GM12878 (cell line): ENCODE measurements around the gene CORO7. TPM values are rescaled to one million over a fixed set of nuclear protein-coding genes. Genes with fewer than 3 reads are reported as not detected.

Experiments
- ATAC-seq: fragments of 200-7000 bp; cut with Tn5 transposase; 3 replicates; pipeline ENCODE4 v1.9.1; 2020; ENCODE audit warnings: mild to moderate bottlenecking, moderate library complexity
- BruUV-seq: library from RNA; stranded (reverse); fragments of 400-500 nt; replicated peaks from 2 replicates; lab custom pipeline; 2021; lab: Mats Ljungman, UMichigan
- CTCF ChIA-PET: fragments of 300-600 bp; sonication (Branson Sonifier 250); formaldehyde crosslinking; extraction: SDS; loops from one replicate; lab custom pipeline; 2021; ENCODE audit warnings: inconsistent platforms; lab: Yijun Ruan, JAX
- POLR2A ChIA-PET: fragments of 350-600 bp; formaldehyde crosslinking; extraction: SDS; loops from one replicate; lab custom pipeline; 2021; ENCODE audit warnings: inconsistent platforms; lab: Charles Lee
- RAD21 ChIA-PET: fragments of 300-600 bp; sonication (Branson Sonifier 250); formaldehyde crosslinking; loops from one replicate; lab custom pipeline; 2023; ENCODE audit warnings: antibody characterized with exemption; ENCODE audit not compliant: unreplicated experiment; lab: Charles Lee
- SMC1A ChIA-PET: fragments of 300-600 bp; sonication (Branson Sonifier 250); formaldehyde crosslinking; loops from one replicate; lab custom pipeline; 2023; ENCODE audit not compliant: unreplicated experiment, uncharacterized antibody; lab: Charles Lee
- DNase-seq: peaks from one replicate; pipeline ENCODE4 v3.0.0-alpha.2; 2011; ENCODE audit warnings: low read depth, low spot score
- FAIRE-seq: peaks from 3 replicates; lab custom pipeline; 2011; peaks lifted over from hg19 to GRCh38; lab: Jason Lieb, UNC
- H2AFZ ChIP-seq: 2 replicates; pipeline ENCODE4 v1.6.0; 2011; ENCODE audit warnings: low read depth, low read length, control low read depth; ENCODE audit not compliant: control insufficient read depth
- H3K27ac ChIP-seq: 2 replicates; pipeline ENCODE4 v1.5.1; 2011; ENCODE audit warnings: control low read depth; ENCODE audit not compliant: control insufficient read depth, insufficient read depth
- H3K27me3 ChIP-seq, 2 experiments: replicated peaks in 1 of 2; 2 replicates each; pipeline versions ENCODE4 v1.6.0 to v1.6.1; 2011; ENCODE audit warnings: low read length in 1 of 2; ENCODE audit not compliant: control insufficient read depth in 2 of 2, insufficient read depth in 2 of 2
- H3K36me3 ChIP-seq, 2 experiments: 2 replicates each; pipeline ENCODE4 v1.5.1; 2011; ENCODE audit warnings: low read length in 1 of 2; ENCODE audit not compliant: control insufficient read depth in 2 of 2, insufficient read depth in 2 of 2
- H3K4me1 ChIP-seq: 2 replicates; pipeline ENCODE4 v1.6.1; 2011; ENCODE audit warnings: mild to moderate bottlenecking, low read length, moderate library complexity, mixed read lengths; ENCODE audit not compliant: control insufficient read depth, insufficient read depth
- H3K4me2 ChIP-seq: 2 replicates; pipeline ENCODE4 v1.6.0; 2011; ENCODE audit warnings: control low read depth; ENCODE audit not compliant: control insufficient read depth, insufficient read depth
- H3K4me3 ChIP-seq: fragments of 200-600 bp; sonication (generic); 2 replicates; pipeline ENCODE4 v1.5.1; 2016
- H3K79me2 ChIP-seq: 2 replicates; pipeline ENCODE4 v1.6.0; 2011; ENCODE audit warnings: low read length; ENCODE audit not compliant: control insufficient read depth, insufficient read depth
- H3K9ac ChIP-seq: 2 replicates; pipeline ENCODE4 v1.8.0; 2011; ENCODE audit warnings: low read length, control low read depth, mixed read lengths; ENCODE audit not compliant: control insufficient read depth, insufficient read depth
- H3K9me3 ChIP-seq: replicated peaks from 3 replicates; pipeline ENCODE4 v1.5.1; 2011; ENCODE audit warnings: mild to moderate bottlenecking, low read length; ENCODE audit not compliant: control insufficient read depth, insufficient read depth
- H4K20me1 ChIP-seq: 2 replicates; pipeline ENCODE4 v1.6.0; 2011; ENCODE audit not compliant: control insufficient read depth, insufficient read depth
- ATF3 ChIP-seq: IDR thresholded peaks from 2 replicates; pipeline ENCODE4 v1.6.1; 2011; ENCODE audit warnings: low read depth, mild to moderate bottlenecking, low read length, moderate library complexity, borderline replicate concordance; ENCODE audit errors: extremely low read depth
- CBFB ChIP-seq: IDR thresholded peaks from 2 replicates; pipeline ENCODE4 v1.6.1; 2016; ENCODE audit warnings: antibody characterized with exemption, low read depth
- CHD1 ChIP-seq: IDR thresholded peaks from 2 replicates; pipeline ENCODE4 v1.6.1; 2012; ENCODE audit warnings: low read depth, low read length, improper control_type of control experiment
- MTA3 ChIP-seq: IDR thresholded peaks from 2 replicates; pipeline ENCODE4 v1.6.1; 2012; ENCODE audit warnings: low read length, inconsistent platforms, borderline replicate concordance
- PAX5 ChIP-seq: IDR thresholded peaks from 2 replicates; pipeline ENCODE4 v1.6.1; 2011; ENCODE audit warnings: low read depth, low read length, borderline replicate concordance
- RB1 ChIP-seq: fragments of 450-650 bp; formaldehyde crosslinking; IDR thresholded peaks from 2 replicates; pipeline ENCODE4 v1.6.1; 2017; ENCODE audit warnings: mild to moderate bottlenecking, borderline replicate concordance
- SREBF1 ChIP-seq: IDR thresholded peaks from 2 replicates; pipeline ENCODE4 v1.6.1; 2012; ENCODE audit warnings: mild to moderate bottlenecking, low read length
- SRF ChIP-seq, 2 experiments: IDR thresholded peaks; 2 replicates each; pipeline ENCODE4 v1.6.1; 2011; ENCODE audit warnings: low read depth in 2 of 2, low read length in 2 of 2, mild to moderate bottlenecking in 1 of 2, moderate library complexity in 1 of 2
- SUPT20H ChIP-seq: IDR thresholded peaks from 2 replicates; pipeline ENCODE4 v1.6.1; 2011; ENCODE audit warnings: low read depth, mild to moderate bottlenecking, low read length, moderate library complexity, borderline replicate concordance; ENCODE audit not compliant: control insufficient read depth
- TAF1 ChIP-seq: IDR thresholded peaks from 2 replicates; pipeline ENCODE4 v1.6.1; 2011; ENCODE audit warnings: mild to moderate bottlenecking, low read depth, low read length, borderline replicate concordance
- TARDBP ChIP-seq: IDR thresholded peaks from 2 replicates; pipeline ENCODE4 v1.6.1; 2016; ENCODE audit warnings: borderline replicate concordance
- YBX1 ChIP-seq: fragments of 450-650 bp; IDR thresholded peaks from 2 replicates; pipeline ENCODE4 v1.6.1; 2016; ENCODE audit warnings: antibody characterized with exemption
- ZBTB11 ChIP-seq: fragments of 450-650 bp; formaldehyde crosslinking; IDR thresholded peaks from 2 replicates; pipeline ENCODE4 v1.5.0; 2022; ENCODE audit warnings: mild to moderate bottlenecking, missing genetic modification characterization
- WGBS: methylation state at CpG from one replicate; pipeline ENCODE4 v1.1.6; 2016; ENCODE audit warnings: low lambda C conversion rate; ENCODE audit not compliant: insufficient replicate concordance, insufficient coverage; ENCODE audit errors: missing lambda C conversion rate; 5-methylcytosine and 5-hydroxymethylcytosine counted together
- in situ Hi-C: fragments of 300-500 bp; cut with MboI; formaldehyde crosslinking; loops from 9 replicates; pipeline ENCODE4 v1.14.3; 2018; ENCODE audit warnings: mixed read lengths
- intact Hi-C: fragments of 100-400 bp; cut with micrococcal nuclease; formaldehyde crosslinking; loops from one replicate; pipeline ENCODE4 v1.14.2; 2022; ENCODE audit not compliant: unreplicated experiment
- polyA plus RNA-seq, 11 experiments: library from polyadenylated mRNA; depleted of rRNA in 4 of 11; unstranded in 6 of 11; stranded (reverse) in 5 of 11; fragments of >200 nt; fragmentation: Nextera tagmentation in 4 of 11; fragmentation: Illumina TruSeq in 1 of 11; extraction: Ambion mirVana in 4 of 11; extraction: Trizol in 1 of 11; gene quantifications; 1 replicate in 1 of 11; 2 replicates in 10 of 11; pipeline versions ENCODE4 v1.2.1 to v1.2.3, GENCODE V29; 2011 to 2016; ENCODE audit warnings: inconsistent platforms in 2 of 11, missing spikeins in 2 of 11, low read depth in 1 of 11
- total RNA-seq, 4 experiments: library from RNA; depleted of rRNA in 3 of 4; stranded (reverse); fragments of >200 nt in 3 of 4; fragmentation: Illumina TruSeq in 1 of 4; extraction: Trizol in 1 of 4; gene quantifications; 2 replicates each; pipeline versions ENCODE4 v1.2.1 to v1.2.3, GENCODE V29; 2013 to 2021
- TF ChIP-seq, protein P1 (sequence below): IDR thresholded peaks from 2 replicates; pipeline ENCODE4 v1.6.1; 2011; ENCODE audit warnings: mild to moderate bottlenecking, low read depth, low read length, moderate library complexity; ENCODE audit not compliant: insufficient replicate concordance
- TF ChIP-seq, protein P2 (sequence below): IDR thresholded peaks from 2 replicates; pipeline ENCODE4 v1.6.1; 2011; ENCODE audit warnings: borderline replicate concordance, low read depth, mild to moderate bottlenecking, moderate library complexity, mixed read lengths, low read length; ENCODE audit not compliant: insufficient read depth; ENCODE audit errors: extremely low read length

Gene CORO7
- total and polyA plus RNA-seq, 10 of the 15 experiments (the other 5 are each of a cell fraction or from before 2014, with no cell fraction given), result 0.64 to 89.2 (median 43.7) TPM

GRCh38 chr16:4414187-4414917 is 2.0 kb downstream of the CORO7 start (continued):
- TF ChIP-seq SREBF1 (no peak), YBX1 (no peak), ZBTB11 (CRISPR knock-in tag) (no peak), TARDBP (no peak), PAX5 (0 out of 2 replicates have a peak, but pooled peaks have one; percentile 71), MTA3 (peak; percentile 85; the same call in 1 of the 2 replicates), SUPT20H (no peak)

- intact Hi-C loops, result no loop called here
- peaks cover 20% of the 10 kb centered on the region for H3K4me1 ChIP-seq
- H4K20me1 ChIP-seq, result peaks cover 5% of the 10 kb centered on the region
- H2AFZ ChIP-seq, result no peak overlapping the region
- H3K36me3 ChIP-seq, result peaks cover 16 to 22% of the 10 kb centered on the region in 2 experiments
- WGBS, result 95% methylated on average over 4 of the region's 4 CpGs
- ChIA-PET RAD21 (no interaction called here), CTCF (interaction anchor here (2.6 kb wide), 2 partner anchors 9 to 11 kb away, joined by 12 to 22 read pairs; no protein-coding TSS in a partner anchor), POLR2A (interaction anchor here (0.6 to 1.5 kb wide), 2 partner anchors 61 to 203 kb away, joined by 5 to 7 read pairs; no protein-coding TSS in a partner anchor), SMC1A (interaction anchor here (0.9 kb wide), 1 partner anchor 63 kb away, joined by 3 read pairs; no protein-coding TSS in a partner anchor)
- FAIRE-seq, result no peak
- H3K27ac ChIP-seq, result no peak overlapping the region
- no peak for DNase-seq
- no peak overlapping the region for H3K4me3 ChIP-seq
- in situ Hi-C loops, result no loop called here
- BruUV-seq, result TSS peak; percentile 6
- H3K9me3 ChIP-seq, result no peaks in the 10 kb centered on the region
- H3K79me2 ChIP-seq, result peaks cover 38% of the 10 kb centered on the region
- peak overlapping the region; percentile 98 for H3K4me2 ChIP-seq
- no peak for ATAC-seq
- no peak overlapping the region for H3K9ac ChIP-seq
- no peaks in the 10 kb centered on the region for H3K27me3 ChIP-seq
- TF ChIP-seq CBFB (no peak), ATF3 (no peak), TAF1 (no peak), SRF (IDR thresholded peaks at IDR 0.05; ENCODE audit: low read depth in 2 of 2, low read length in 2 of 2) (no peak), CHD1 (no peak), RB1 (no peak), MTA3 (no peak)
- TF ChIP-seq, protein P1, sequence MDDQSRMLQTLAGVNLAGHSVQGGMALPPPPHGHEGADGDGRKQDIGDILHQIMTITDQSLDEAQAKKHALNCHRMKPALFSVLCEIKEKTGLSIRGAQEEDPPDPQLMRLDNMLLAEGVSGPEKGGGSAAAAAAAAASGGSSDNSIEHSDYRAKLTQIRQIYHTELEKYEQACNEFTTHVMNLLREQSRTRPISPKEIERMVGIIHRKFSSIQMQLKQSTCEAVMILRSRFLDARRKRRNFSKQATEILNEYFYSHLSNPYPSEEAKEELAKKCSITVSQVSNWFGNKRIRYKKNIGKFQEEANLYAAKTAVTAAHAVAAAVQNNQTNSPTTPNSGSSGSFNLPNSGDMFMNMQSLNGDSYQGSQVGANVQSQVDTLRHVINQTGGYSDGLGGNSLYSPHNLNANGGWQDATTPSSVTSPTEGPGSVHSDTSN, result no peak
- TF ChIP-seq, protein P2, sequence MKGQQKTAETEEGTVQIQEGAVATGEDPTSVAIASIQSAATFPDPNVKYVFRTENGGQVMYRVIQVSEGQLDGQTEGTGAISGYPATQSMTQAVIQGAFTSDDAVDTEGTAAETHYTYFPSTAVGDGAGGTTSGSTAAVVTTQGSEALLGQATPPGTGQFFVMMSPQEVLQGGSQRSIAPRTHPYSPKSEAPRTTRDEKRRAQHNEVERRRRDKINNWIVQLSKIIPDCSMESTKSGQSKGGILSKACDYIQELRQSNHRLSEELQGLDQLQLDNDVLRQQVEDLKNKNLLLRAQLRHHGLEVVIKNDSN, result no peak
Measured at GRCh38 chr16:4412854-4413253, 3.5 kb downstream of the CORO7 start.
